Keratinocyte (primary cell): ENCODE data around the gene ASB15.

Experiments used
- CTCF ChIP-seq, 3 experiments: IDR thresholded peaks in 1 of 3; conservative IDR thresholded peaks in 1 of 3; optimal IDR thresholded peaks in 1 of 3; 2 replicates in 2 of 3; 3 replicates in 1 of 3; pipeline versions ENCODE3 to v1.5.1; 2011; ENCODE audit warnings: low read length in 3 of 3, mild to moderate bottlenecking in 3 of 3, moderate library complexity in 2 of 3, control low read depth in 1 of 3, inconsistent platforms in 1 of 3; ENCODE audit not compliant: insufficient read depth in 2 of 3; ENCODE audit errors: extremely low read depth in 1 of 3
- EZH2 ChIP-seq: IDR thresholded peaks from one replicate; pipeline ENCODE4 v1.6.1; 2012; ENCODE audit warnings: inconsistent platforms, mild to moderate bottlenecking, low read length, moderate library complexity

DNA sequence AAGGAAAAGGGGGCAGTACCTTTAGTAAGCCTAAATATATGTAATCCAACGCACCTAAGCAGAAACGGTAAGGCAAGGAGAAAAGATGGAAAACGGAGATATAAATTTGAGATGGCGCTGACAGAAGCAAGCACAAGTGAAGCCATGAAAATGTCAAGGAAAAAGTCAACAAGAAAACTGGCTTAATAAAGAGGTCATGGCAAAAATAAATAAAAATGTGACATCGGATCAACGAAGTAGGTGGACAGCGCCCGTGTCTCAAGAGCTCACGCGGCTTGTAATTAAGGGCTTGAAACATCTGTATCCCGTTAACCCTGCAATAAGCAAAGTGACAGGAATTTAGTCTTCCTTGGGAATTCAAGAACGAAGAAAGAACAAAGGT lies 44.6 kb upstream of the ASB15 start:
- TF ChIP-seq EZH2 (no peak), CTCF (optimal IDR thresholded peaks at IDR 0.05 in 1 of 3, IDR thresholded peaks at IDR 0.05 in 1 of 3, conservative IDR thresholded peaks at IDR 0.05 in 1 of 3; ENCODE audit: extremely low read depth in 1 of 3, insufficient read depth in 2 of 3, low read length in 3 of 3) (no peak)
